Measurements from ENCODE around the gene MED15. TPM values are rescaled to one million over a fixed set of nuclear protein-coding genes. Genes with fewer than 3 reads are reported as not detected.
"Not testable (repeated sequence)": the region's sequence is repeated elsewhere in the genome, so short reads cannot be mapped to it uniquely, and the experiment has no call there.

Gene MED15
- total RNA-seq, 4 donors from 2014 or later, result 40.3 to 69.6 (median 49.2) TPM

- H3K4me3 ChIP-seq (ENCODE audit: low read depth, poor library complexity, severe bottlenecking), result no peak overlapping the region
- no peak for DNase-seq (ENCODE audit: low spot score in 2 of 2)
- TF ChIP-seq CTCF (IDR thresholded peaks at IDR 0.05) (no peak), POLR2A (IDR thresholded peaks at IDR 0.05) (no peak)
- intact Hi-C loops (cut with DNase I; ENCODE audit: low total_unique reads), result no loop called here
- WGBS, 2 donors, result 82 to 90% methylated on average over 6 of the region's 6 CpGs
Observed at GRCh38 chr22:20469110-20469868, 38.1 kb upstream of the MED15 start.

- WGBS, 2 donors, result 96 to 98% methylated on average over 2 of the region's 2 CpGs
- intact Hi-C loops (cut with DNase I; ENCODE audit: low total_unique reads); DNase-seq (ENCODE audit: low spot score in 2 of 2); H3K4me3 ChIP-seq (ENCODE audit: low read depth, poor library complexity, severe bottlenecking): not testable (repeated sequence)
Observed at GRCh38 chr22:20470525-20470924, 36.9 kb upstream of the MED15 start.

GRCh38 chr22:20471126-20471833, 36.1 kb upstream of the MED15 start:
- H3K4me3 ChIP-seq (ENCODE audit: low read depth, poor library complexity, severe bottlenecking), result no peak overlapping the region
- no peak for DNase-seq (ENCODE audit: low spot score in 2 of 2)
- WGBS, 2 donors, result 64 to 65% methylated on average over 9 of the region's 9 CpGs
- TF ChIP-seq CTCF (IDR thresholded peaks at IDR 0.05) (no peak), POLR2A (IDR thresholded peaks at IDR 0.05) (no peak)
- intact Hi-C loops (cut with DNase I; ENCODE audit: low total_unique reads), result no loop called here

GRCh38 chr22:20472629-20473442, 34.6 kb upstream of the MED15 start:
- 81 to 87% methylated on average over 11 of the region's 11 CpGs for WGBS, 2 donors
- intact Hi-C loops (cut with DNase I; ENCODE audit: low total_unique reads), result no loop called here
- DNase-seq (ENCODE audit: low spot score in 2 of 2), result no peak

GRCh38 chr22:20475115-20475436, 32.3 kb upstream of the MED15 start:
- intact Hi-C loops (cut with DNase I; ENCODE audit: low total_unique reads), result no loop called here

More at GRCh38 chr22:20472629-20473442, 34.6 kb upstream of the MED15 start:
- no peak overlapping the region for H3K4me3 ChIP-seq (ENCODE audit: low read depth, poor library complexity, severe bottlenecking)
- TF ChIP-seq POLR2A (IDR thresholded peaks at IDR 0.05) (no peak), CTCF (IDR thresholded peaks at IDR 0.05) (no peak)

GRCh38 chr22:20475569-20475968, 31.8 kb upstream of the MED15 start:
- H3K4me3 ChIP-seq (ENCODE audit: low read depth, poor library complexity, severe bottlenecking); intact Hi-C loops (cut with DNase I; ENCODE audit: low total_unique reads); DNase-seq (ENCODE audit: low spot score in 2 of 2): not testable (repeated sequence)
- WGBS, 2 donors, result 66 to 72% methylated on average over 12 of the region's 12 CpGs

More at GRCh38 chr22:20475115-20475436, 32.3 kb upstream of the MED15 start:
- DNase-seq (ENCODE audit: low spot score in 2 of 2), result no peak
- H3K4me3 ChIP-seq (ENCODE audit: low read depth, poor library complexity, severe bottlenecking), result no peak overlapping the region
- 91 to 95% methylated on average over 4 of the region's 4 CpGs for WGBS, 2 donors
- TF ChIP-seq CTCF (IDR thresholded peaks at IDR 0.05) (no peak), POLR2A (IDR thresholded peaks at IDR 0.05) (no peak)

GRCh38 chr22:20478059-20478458, 29.4 kb upstream of the MED15 start:
- H3K4me3 ChIP-seq (ENCODE audit: low read depth, poor library complexity, severe bottlenecking); DNase-seq (ENCODE audit: low spot score in 2 of 2); intact Hi-C loops (cut with DNase I; ENCODE audit: low total_unique reads): not testable (repeated sequence)
- 93 to 95% methylated on average over 6 of the region's 6 CpGs for WGBS, 2 donors

All from lower leg skin (tissue), 4 donors.